ENCODE data around the gene TELO2.

TELO2 gene

GRCh38 chr16:1450841-1451240, 42.3 kb upstream of the TELO2 start:
- no peak for ATAC-seq
- TF ChIP-seq GLIS3 (CRISPR knock-in tag; IDR thresholded peaks at IDR 0.05) (no peak), ARNTL (CRISPR knock-in tag; IDR thresholded peaks at IDR 0.05; ENCODE audit: borderline replicate concordance, low read depth) (no peak), OSR1 (CRISPR knock-in tag; IDR thresholded peaks at IDR 0.05) (no peak), TOX (CRISPR knock-in tag; IDR thresholded peaks at IDR 0.05; ENCODE audit: borderline replicate concordance) (no peak), SNAI2 (CRISPR knock-in tag; IDR thresholded peaks at IDR 0.05) (no peak), CSDC2 (CRISPR knock-in tag; IDR thresholded peaks at IDR 0.05) (no peak), ZNF70 (CRISPR knock-in tag; IDR thresholded peaks at IDR 0.05) (no peak), TCF4 (CRISPR knock-in tag; IDR thresholded peaks at IDR 0.05; ENCODE audit: borderline replicate concordance) (no peak), ZNF8 (CRISPR knock-in tag; IDR thresholded peaks at IDR 0.05) (no peak), ZFP30 (CRISPR knock-in tag; IDR thresholded peaks at IDR 0.05) (no peak)
- TF ChIP-seq, protein P1, sequence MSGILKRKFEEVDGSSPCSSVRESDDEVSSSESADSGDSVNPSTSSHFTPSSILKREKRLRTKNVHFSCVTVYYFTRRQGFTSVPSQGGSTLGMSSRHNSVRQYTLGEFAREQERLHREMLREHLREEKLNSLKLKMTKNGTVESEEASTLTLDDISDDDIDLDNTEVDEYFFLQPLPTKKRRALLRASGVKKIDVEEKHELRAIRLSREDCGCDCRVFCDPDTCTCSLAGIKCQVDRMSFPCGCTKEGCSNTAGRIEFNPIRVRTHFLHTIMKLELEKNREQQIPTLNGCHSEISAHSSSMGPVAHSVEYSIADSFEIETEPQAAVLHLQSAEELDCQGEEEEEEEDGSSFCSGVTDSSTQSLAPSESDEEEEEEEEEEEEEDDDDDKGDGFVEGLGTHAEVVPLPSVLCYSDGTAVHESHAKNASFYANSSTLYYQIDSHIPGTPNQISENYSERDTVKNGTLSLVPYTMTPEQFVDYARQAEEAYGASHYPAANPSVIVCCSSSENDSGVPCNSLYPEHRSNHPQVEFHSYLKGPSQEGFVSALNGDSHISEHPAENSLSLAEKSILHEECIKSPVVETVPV (CRISPR knock-in tag; IDR thresholded peaks at IDR 0.05), result no peak
- TF ChIP-seq, protein P2, sequence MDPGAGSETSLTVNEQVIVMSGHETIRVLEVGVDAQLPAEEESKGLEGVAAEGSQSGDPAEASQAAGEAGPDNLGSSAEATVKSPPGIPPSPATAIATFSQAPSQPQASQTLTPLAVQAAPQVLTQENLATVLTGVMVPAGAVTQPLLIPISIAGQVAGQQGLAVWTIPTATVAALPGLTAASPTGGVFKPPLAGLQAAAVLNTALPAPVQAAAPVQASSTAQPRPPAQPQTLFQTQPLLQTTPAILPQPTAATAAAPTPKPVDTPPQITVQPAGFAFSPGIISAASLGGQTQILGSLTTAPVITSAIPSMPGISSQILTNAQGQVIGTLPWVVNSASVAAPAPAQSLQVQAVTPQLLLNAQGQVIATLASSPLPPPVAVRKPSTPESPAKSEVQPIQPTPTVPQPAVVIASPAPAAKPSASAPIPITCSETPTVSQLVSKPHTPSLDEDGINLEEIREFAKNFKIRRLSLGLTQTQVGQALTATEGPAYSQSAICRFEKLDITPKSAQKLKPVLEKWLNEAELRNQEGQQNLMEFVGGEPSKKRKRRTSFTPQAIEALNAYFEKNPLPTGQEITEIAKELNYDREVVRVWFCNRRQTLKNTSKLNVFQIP (CRISPR knock-in tag; IDR thresholded peaks at IDR 0.05; ENCODE audit: borderline replicate concordance, low read depth), result no peak

- no peak for TF ChIP-seq GLIS3 (CRISPR knock-in tag; IDR thresholded peaks at IDR 0.05)
- ATAC-seq, result no peak
Measured at GRCh38 chr16:1451702-1452392, 41.3 kb upstream of the TELO2 start.

GRCh38 chr16:1452530-1452929, 40.6 kb upstream of the TELO2 start:
- ATAC-seq, result no peak
- no peak for TF ChIP-seq TCF4 (CRISPR knock-in tag; IDR thresholded peaks at IDR 0.05; ENCODE audit: borderline replicate concordance)
- no peak for TF ChIP-seq ZNF8 (CRISPR knock-in tag; IDR thresholded peaks at IDR 0.05)
- TF ChIP-seq, protein P3, sequence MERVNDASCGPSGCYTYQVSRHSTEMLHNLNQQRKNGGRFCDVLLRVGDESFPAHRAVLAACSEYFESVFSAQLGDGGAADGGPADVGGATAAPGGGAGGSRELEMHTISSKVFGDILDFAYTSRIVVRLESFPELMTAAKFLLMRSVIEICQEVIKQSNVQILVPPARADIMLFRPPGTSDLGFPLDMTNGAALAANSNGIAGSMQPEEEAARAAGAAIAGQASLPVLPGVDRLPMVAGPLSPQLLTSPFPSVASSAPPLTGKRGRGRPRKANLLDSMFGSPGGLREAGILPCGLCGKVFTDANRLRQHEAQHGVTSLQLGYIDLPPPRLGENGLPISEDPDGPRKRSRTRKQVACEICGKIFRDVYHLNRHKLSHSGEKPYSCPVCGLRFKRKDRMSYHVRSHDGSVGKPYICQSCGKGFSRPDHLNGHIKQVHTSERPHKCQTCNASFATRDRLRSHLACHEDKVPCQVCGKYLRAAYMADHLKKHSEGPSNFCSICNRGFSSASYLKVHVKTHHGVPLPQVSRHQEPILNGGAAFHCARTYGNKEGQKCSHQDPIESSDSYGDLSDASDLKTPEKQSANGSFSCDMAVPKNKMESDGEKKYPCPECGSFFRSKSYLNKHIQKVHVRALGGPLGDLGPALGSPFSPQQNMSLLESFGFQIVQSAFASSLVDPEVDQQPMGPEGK (CRISPR knock-in tag; IDR thresholded peaks at IDR 0.05; ENCODE audit: borderline replicate concordance), result no peak

DNA sequence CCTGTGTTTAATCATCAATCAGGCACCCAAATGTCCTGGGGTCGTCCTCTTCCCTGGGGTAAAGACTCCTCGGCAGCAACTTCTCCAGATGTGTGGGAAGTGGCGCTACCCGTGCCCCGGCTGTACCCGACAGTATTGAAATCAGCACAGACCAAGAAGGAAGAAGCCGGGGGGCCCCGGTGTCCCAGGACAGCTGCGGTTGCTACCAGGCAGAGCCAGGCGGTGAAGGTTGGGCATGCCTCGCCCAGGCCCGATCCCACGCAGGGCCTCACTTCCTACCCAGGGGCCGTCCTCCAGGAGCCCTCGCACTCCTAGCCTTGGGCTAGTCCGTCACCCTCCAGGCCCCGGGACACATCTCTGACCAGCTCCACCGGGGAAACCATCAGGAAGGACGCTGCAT, 39.8 kb upstream of the TELO2 start:
- ATAC-seq, result no peak
- TF ChIP-seq TCF4 (CRISPR knock-in tag; IDR thresholded peaks at IDR 0.05; ENCODE audit: borderline replicate concordance) (no peak), ISL1 (CRISPR knock-in tag; IDR thresholded peaks at IDR 0.05) (no peak), SNAI2 (CRISPR knock-in tag; IDR thresholded peaks at IDR 0.05) (no peak), TOX (CRISPR knock-in tag; IDR thresholded peaks at IDR 0.05; ENCODE audit: borderline replicate concordance) (no peak), PPARA (CRISPR knock-in tag; IDR thresholded peaks at IDR 0.05; ENCODE audit: borderline replicate concordance) (no peak), ZNF8 (CRISPR knock-in tag; IDR thresholded peaks at IDR 0.05) (no peak), ESRRG (CRISPR knock-in tag; IDR thresholded peaks at IDR 0.05) (no peak), CSDC2 (CRISPR knock-in tag; IDR thresholded peaks at IDR 0.05) (no peak), BACH2 (CRISPR knock-in tag; IDR thresholded peaks at IDR 0.05; ENCODE audit: borderline replicate concordance) (no peak), ZFP3 (CRISPR knock-in tag; IDR thresholded peaks at IDR 0.05) (no peak), OSR1 (CRISPR knock-in tag; IDR thresholded peaks at IDR 0.05) (no peak)
- TF ChIP-seq, protein P2 (CRISPR knock-in tag; IDR thresholded peaks at IDR 0.05; ENCODE audit: borderline replicate concordance, low read depth), result no peak
- TF ChIP-seq, protein P1 (CRISPR knock-in tag; IDR thresholded peaks at IDR 0.05), result no peak
- TF ChIP-seq, protein P3 (CRISPR knock-in tag; IDR thresholded peaks at IDR 0.05; ENCODE audit: borderline replicate concordance), result no peak
- TF ChIP-seq, protein P4, sequence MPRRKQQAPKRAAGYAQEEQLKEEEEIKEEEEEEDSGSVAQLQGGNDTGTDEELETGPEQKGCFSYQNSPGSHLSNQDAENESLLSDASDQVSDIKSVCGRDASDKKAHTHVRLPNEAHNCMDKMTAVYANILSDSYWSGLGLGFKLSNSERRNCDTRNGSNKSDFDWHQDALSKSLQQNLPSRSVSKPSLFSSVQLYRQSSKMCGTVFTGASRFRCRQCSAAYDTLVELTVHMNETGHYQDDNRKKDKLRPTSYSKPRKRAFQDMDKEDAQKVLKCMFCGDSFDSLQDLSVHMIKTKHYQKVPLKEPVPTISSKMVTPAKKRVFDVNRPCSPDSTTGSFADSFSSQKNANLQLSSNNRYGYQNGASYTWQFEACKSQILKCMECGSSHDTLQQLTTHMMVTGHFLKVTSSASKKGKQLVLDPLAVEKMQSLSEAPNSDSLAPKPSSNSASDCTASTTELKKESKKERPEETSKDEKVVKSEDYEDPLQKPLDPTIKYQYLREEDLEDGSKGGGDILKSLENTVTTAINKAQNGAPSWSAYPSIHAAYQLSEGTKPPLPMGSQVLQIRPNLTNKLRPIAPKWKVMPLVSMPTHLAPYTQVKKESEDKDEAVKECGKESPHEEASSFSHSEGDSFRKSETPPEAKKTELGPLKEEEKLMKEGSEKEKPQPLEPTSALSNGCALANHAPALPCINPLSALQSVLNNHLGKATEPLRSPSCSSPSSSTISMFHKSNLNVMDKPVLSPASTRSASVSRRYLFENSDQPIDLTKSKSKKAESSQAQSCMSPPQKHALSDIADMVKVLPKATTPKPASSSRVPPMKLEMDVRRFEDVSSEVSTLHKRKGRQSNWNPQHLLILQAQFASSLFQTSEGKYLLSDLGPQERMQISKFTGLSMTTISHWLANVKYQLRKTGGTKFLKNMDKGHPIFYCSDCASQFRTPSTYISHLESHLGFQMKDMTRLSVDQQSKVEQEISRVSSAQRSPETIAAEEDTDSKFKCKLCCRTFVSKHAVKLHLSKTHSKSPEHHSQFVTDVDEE (CRISPR knock-in tag; IDR thresholded peaks at IDR 0.05), result no peak
